Common myeloid progenitor, CD34-positive (primary cell): Measurements from ENCODE around the gene KIF12.

Experiments
- CTCF ChIA-PET: fragments of 350-600 bp; sonication (Branson Sonifier 250); formaldehyde crosslinking; loops from one replicate; lab custom pipeline; 2021; ENCODE audit warnings: antibody characterized with exemption; lab: Charles Lee
- POLR2A ChIA-PET: fragments of 350-600 bp; sonication (Branson Sonifier 250); formaldehyde crosslinking; loops from one replicate; lab custom pipeline; 2021; ENCODE audit warnings: antibody characterized with exemption; lab: Charles Lee
- DNase-seq, 3 donors: peaks; one replicate each; pipeline versions ENCODE4 v3.0.0 to v3.0.0-alpha.2; 2013
- H3K27ac ChIP-seq, 2 experiments: 1 replicate in 1 of 2; 2 replicates in 1 of 2; pipeline ENCODE4 v1.7.0; 2013; ENCODE audit warnings: inconsistent platforms in 2 of 2, low read length in 2 of 2, mild to moderate bottlenecking in 2 of 2, low read depth in 1 of 2, moderate library complexity in 1 of 2; ENCODE audit not compliant: severe bottlenecking in 2 of 2, insufficient read depth in 1 of 2, poor library complexity in 1 of 2
- H3K27me3 ChIP-seq, 5 experiments: replicated peaks in 2 of 5; 1 replicate in 3 of 5; 2 replicates in 2 of 5; pipeline versions ENCODE4 v1.6.1 to v1.7.0; 2013; ENCODE audit warnings: low read length in 4 of 5, mild to moderate bottlenecking in 2 of 5, moderate library complexity in 2 of 5, inconsistent platforms in 1 of 5; ENCODE audit not compliant: insufficient read depth in 5 of 5, control insufficient read depth in 4 of 5
- H3K36me3 ChIP-seq, 4 experiments: 1 replicate in 2 of 4; 2 replicates in 2 of 4; pipeline versions ENCODE4 v1.6.1 to v1.7.0; 2013; ENCODE audit warnings: low read length in 3 of 4, control low read depth in 1 of 4, mild to moderate bottlenecking in 1 of 4; ENCODE audit not compliant: control insufficient read depth in 4 of 4, insufficient read depth in 4 of 4
- H3K4me1 ChIP-seq, 4 experiments: 1 replicate in 3 of 4; 2 replicates in 1 of 4; pipeline versions ENCODE4 v1.6.1 to v1.7.1; 2013; ENCODE audit warnings: low read length in 3 of 4, mild to moderate bottlenecking in 3 of 4, control low read depth in 1 of 4, inconsistent platforms in 1 of 4, moderate library complexity in 1 of 4; ENCODE audit not compliant: control insufficient read depth in 4 of 4, insufficient read depth in 4 of 4; ENCODE audit errors: control extremely low read depth in 1 of 4
- H3K4me3 ChIP-seq, 7 experiments: 1 replicate in 4 of 7; 2 replicates in 3 of 7; pipeline versions ENCODE4 v1.5.1 to v1.7.0; 2013; ENCODE audit warnings: mild to moderate bottlenecking in 7 of 7, low read length in 6 of 7, moderate library complexity in 6 of 7, inconsistent platforms in 2 of 7, low read depth in 2 of 7, control low read depth in 1 of 7; ENCODE audit not compliant: insufficient read depth in 4 of 7, control insufficient read depth in 1 of 7; ENCODE audit errors: extremely low read depth in 1 of 7
- H3K9me3 ChIP-seq, 5 experiments: 1 replicate in 4 of 5; 2 replicates in 1 of 5; pipeline versions ENCODE4 v1.6.1 to v1.7.1; 2013; ENCODE audit warnings: low read length in 4 of 5, mild to moderate bottlenecking in 2 of 5, inconsistent platforms in 1 of 5, low read depth in 1 of 5, moderate library complexity in 1 of 5; ENCODE audit not compliant: control insufficient read depth in 4 of 5, insufficient read depth in 2 of 5; ENCODE audit errors: control extremely low read depth in 1 of 5
- WGBS: methylation state at CpG from one replicate; pipeline ENCODE4 v1.1.5; 2013; ENCODE audit not compliant: insufficient coverage; 5-methylcytosine and 5-hydroxymethylcytosine counted together

The KIF12 gene

DNA sequence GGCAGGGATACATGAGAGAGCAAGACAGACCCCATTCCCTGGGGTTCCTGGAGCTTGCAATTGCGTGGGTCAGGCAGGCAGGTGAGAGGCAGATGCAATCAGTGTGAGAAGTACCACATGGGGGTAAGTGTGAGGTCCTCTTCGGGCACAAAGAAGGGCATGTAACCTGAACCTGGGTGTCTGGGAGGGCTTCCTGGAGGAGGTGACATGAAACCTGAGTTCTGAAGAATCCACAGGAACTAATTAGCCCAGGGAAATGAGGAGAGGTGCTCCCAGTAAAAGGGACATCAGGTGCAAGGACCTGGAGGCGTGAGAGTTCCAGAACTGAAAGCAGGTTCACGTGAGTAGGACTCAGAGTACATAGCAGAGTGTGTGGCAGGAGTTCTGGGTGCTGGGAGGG, 23.5 kb downstream of the KIF12 start:
- H3K36me3 ChIP-seq: no peaks in the 10 kb centered on the region
- CTCF ChIA-PET: no interaction called here
- no peaks in the 10 kb centered on the region for H3K9me3 ChIP-seq
- no peak overlapping the region for H3K27ac ChIP-seq
- no peak overlapping the region for H3K4me3 ChIP-seq
- H3K4me1 ChIP-seq: peaks cover 0 to 3% (median under 1%) of the 10 kb centered on the region in 4 experiments
- POLR2A ChIA-PET: no interaction called here
- DNase-seq: no peak
- H3K27me3 ChIP-seq: peaks cover 0 to 5% (median 0%) of the 10 kb centered on the region in 5 experiments
- 64% methylated on average over 4 of the region's 4 CpGs for WGBS

DNA sequence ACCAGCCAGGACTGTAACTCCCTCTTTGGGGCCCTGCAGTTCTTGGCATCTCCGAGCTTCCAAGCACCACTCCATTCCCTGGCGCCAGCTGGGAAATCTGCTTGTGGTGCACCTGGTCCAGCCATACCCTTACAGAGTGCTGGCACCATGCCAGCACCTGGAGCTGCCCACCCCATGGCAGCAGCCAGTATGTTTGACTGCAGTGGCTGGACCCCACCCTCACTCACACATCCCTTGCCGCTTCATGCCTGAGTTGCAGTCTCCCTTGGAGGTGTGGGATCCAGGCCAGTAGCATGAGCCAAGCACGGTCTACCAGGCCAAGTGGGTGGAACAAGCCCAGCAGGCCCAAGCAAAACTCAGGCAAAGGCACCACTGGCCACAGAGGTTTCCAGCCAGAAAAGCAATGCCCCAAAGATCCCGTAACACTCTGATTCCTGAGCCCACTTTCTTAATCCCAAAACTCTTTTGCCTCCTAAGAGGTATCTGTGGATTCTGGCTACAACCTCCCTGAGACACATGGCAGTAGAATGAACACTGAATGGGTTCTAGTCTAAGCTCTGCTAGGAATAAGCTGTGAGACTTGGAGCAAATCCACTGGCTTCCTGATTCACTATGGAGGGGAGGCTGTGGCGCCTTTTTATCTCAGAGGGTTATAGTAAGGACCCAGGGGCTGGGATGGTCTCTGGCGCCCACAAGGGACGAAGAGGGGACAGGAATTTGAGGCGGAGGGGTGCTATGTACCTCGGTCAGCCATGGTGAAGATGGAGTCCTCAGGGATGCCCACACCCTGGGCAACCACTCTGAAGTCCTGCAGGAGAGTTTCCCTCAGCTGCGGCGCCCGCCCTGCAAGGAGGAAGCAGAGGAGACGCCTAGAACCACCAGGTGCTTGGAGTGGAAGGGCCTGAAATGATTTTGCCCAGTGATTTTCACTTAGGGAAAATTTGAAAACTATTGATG, 26.6 kb downstream of the KIF12 start:
- WGBS: 86% methylated on average over 11 of the region's 14 CpGs
- DNase-seq: no peak
- Histone ChIP-seq H3K4me3 (no peak overlapping the region), H3K9me3 (no peaks in the 10 kb centered on the region), H3K27ac (no peak overlapping the region), H3K36me3 (no peaks in the 10 kb centered on the region), H3K27me3 (peaks cover 0 to 5% (median 0%) of the 10 kb centered on the region in 5 experiments), H3K4me1 (no peaks in the 10 kb centered on the region)
- ChIA-PET POLR2A (no interaction called here), CTCF (interaction anchor here (1.1 to 1.4 kb wide), 4 partner anchors 8 to 17 kb away, joined by 3 to 8 read pairs (median 4); no protein-coding TSS in a partner anchor)

DNA sequence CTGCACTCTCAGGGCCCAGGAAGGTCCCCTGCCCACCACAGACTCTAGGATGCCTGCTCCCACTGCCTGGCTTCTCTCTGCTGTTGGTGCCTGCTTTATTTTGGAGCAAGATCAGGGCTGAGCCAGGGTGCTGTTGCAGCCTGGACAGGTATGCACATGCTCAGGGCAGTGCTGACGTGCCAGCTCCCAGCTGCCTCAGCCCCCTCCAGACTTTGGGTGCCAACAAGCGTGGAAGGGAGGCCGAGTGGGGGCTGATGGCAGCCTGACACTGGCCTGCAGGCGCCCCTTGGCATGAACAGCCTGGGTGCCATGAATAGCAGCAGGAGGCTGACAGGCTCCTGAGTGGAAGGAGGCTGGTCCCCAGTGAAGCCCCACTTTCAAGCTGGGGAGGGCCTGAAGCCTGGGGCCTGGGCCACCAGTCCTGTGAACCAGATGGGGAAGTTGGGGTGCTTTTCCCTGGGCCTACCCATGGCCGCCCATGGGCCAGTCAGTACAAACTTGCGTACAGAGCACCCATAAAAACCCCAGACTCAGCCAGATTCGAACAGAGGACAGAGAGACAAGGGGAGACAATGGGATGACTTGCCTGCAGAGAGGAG, 27.8 kb downstream of the KIF12 start:
- no peak for DNase-seq
- Histone ChIP-seq H3K9me3 (no peaks in the 10 kb centered on the region), H3K4me1 (no peaks in the 10 kb centered on the region), H3K27me3 (peaks cover 0 to 2% (median 0%) of the 10 kb centered on the region in 5 experiments), H3K4me3 (no peak overlapping the region), H3K27ac (no peak overlapping the region), H3K36me3 (no peaks in the 10 kb centered on the region)
- CTCF ChIA-PET: interaction anchor here (1.2 to 2.1 kb wide), 3 partner anchors 10 to 12 kb away, joined by 4 to 8 read pairs (median 5); no protein-coding TSS in a partner anchor
- POLR2A ChIA-PET: no interaction called here
- WGBS: 96% methylated on average over 7 of the region's 7 CpGs

DNA sequence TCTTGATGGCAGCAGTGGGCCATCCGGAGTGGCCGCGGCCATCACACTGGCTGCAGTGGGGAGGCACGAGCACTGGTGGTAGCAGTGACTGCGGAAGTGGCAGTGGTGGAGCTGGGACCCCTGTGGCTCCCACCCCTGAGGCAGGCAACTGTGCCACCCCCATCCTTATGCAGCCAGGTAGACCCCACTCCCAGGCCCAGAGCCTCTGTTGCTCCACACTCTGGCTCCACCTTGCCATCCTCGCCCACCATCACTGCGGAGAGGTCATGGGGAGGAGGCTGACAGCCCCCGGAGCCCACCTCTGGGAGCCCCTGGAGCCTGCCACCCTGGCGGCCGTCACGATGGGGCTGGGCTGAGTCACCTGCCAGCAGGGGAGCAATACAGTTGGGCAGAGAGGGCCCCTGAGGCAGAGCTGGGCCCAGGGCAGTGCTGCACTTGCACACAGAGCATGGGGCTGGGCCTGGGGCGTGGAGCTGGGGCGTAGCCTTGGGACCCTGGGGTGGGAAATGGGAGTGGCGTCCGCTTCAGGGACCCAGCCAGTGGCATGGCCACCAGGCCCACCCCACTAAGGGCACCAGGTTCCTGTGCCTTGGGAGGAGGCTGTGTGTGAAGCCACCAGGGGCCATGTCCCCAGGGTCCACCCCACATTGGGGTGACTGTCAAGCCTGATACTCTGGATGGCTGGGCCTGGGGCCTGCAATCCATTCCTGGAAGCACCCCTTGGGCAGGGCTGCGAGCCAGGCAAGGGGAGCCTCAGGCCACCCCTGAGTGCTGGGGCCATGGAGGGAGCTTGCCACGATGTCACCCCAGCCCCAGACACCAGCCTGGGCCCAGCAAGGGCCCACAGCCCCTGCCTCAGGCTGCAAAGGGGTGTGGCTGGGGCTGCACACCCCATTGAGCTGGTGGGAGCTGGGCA, 28.6 kb downstream of the KIF12 start:
- Histone ChIP-seq H3K4me3 (no peak overlapping the region), H3K9me3 (no peaks in the 10 kb centered on the region), H3K36me3 (no peaks in the 10 kb centered on the region), H3K4me1 (no peaks in the 10 kb centered on the region), H3K27me3 (peaks cover 0 to 3% (median 0%) of the 10 kb centered on the region in 5 experiments), H3K27ac (no peak overlapping the region)
- no peak for DNase-seq
- POLR2A ChIA-PET: no interaction called here
- WGBS: 98% methylated on average over 17 of the region's 17 CpGs
- CTCF ChIA-PET: interaction anchor here (2.1 kb wide), 1 partner anchor 12 kb away, joined by 5 read pairs; no protein-coding TSS in a partner anchor

DNA sequence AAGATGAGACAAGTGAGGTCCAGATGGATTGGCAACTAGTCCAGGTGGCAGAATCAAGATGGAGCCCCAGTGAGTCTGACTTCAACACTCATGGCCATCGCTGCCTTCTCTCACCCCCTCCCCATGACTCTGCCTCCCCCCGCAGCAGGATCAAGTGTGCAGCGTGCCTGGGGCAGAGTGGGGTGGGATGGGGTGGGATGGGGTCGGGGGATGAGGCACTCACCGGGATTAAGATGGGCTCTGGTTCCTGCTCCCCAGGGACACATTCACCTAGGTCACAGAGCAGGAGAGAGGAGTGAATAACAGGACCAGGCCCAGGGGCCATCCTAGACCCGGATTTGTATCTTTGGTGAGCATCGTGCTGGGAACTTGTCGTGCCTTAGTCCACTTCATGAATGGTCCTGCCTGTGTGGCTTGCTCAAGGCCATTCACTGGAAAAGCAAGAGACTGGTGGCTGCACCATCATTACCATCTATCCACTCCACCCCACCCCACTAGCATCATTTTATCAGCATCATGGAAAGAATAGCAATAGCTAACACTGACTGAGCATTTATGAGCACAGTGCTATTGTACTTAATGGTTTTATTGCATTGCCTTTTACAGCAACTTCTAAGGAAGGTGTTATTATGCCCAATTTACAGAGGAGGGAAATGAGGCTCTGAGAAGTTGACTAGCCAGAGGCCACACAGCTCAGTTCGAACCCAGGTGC, 29.5 kb downstream of the KIF12 start:
- no peaks in the 10 kb centered on the region for H3K36me3 ChIP-seq
- CTCF ChIA-PET: interaction anchor here (2.1 kb wide), 1 partner anchor 13 kb away, joined by 5 read pairs; no protein-coding TSS in a partner anchor
- no peak overlapping the region for H3K27ac ChIP-seq
- 92% methylated on average over 6 of the region's 9 CpGs for WGBS
- H3K27me3 ChIP-seq: peaks cover 0 to 3% (median 0%) of the 10 kb centered on the region in 5 experiments
- no peak overlapping the region for H3K4me3 ChIP-seq
- H3K4me1 ChIP-seq: no peaks in the 10 kb centered on the region
- POLR2A ChIA-PET: no interaction called here
- DNase-seq: no peak
- no peaks in the 10 kb centered on the region for H3K9me3 ChIP-seq

DNA sequence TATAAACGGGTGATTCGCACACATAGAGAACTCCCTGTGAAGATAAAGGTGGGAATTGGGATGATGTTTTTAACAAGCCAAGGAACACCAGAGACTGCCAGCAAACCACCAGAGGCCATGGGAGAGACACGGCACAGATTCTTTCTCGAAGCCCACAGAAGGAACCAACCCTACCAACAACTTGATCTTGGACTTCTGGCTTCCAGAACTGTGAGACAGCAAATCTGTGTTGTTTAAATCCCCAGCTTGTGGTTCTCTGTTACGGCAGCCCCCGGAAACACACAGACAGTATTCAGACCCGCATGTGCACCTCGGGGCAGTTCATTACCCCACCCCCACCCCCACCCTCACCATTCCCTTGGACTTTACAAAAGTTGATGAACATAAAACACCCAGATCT, 33.8 kb downstream of the KIF12 start:
- Histone ChIP-seq H3K4me3 (no peak overlapping the region), H3K27ac (no peak overlapping the region), H3K9me3 (peaks cover 0 to 2% (median 0%) of the 10 kb centered on the region in 5 experiments), H3K36me3 (no peaks in the 10 kb centered on the region), H3K4me1 (no peaks in the 10 kb centered on the region), H3K27me3 (peaks cover 0 to 3% (median 0%) of the 10 kb centered on the region in 5 experiments)
- WGBS: 96% methylated on average over 4 of the region's 8 CpGs
- DNase-seq: no peak
- ChIA-PET CTCF (no interaction called here), POLR2A (no interaction called here)
